Choroid plexus epithelial cell (primary cell): ENCODE data around the gene TSKU.
"Not testable (repeated sequence)": the region's sequence is repeated elsewhere in the genome, so short reads cannot be mapped to it uniquely, and the experiment has no call there.

Experiments
- DNase-seq: peaks from one replicate; pipeline ENCODE4 v3.0.0-alpha.2; 2010; ENCODE audit warnings: low read depth
- H3K4me3 ChIP-seq: 2 replicates; pipeline ENCODE4 v1.5.1; 2011; ENCODE audit warnings: low read depth, mild to moderate bottlenecking, control low read depth, low read length, moderate library complexity
- TF ChIP-seq, protein P1 (sequence below): conservative IDR thresholded peaks from 2 replicates; pipeline ENCODE4 v1.5.1; 2011; ENCODE audit warnings: low read depth, mild to moderate bottlenecking, control low read depth, inconsistent platforms, low read length, moderate library complexity

TSKU gene

DNA sequence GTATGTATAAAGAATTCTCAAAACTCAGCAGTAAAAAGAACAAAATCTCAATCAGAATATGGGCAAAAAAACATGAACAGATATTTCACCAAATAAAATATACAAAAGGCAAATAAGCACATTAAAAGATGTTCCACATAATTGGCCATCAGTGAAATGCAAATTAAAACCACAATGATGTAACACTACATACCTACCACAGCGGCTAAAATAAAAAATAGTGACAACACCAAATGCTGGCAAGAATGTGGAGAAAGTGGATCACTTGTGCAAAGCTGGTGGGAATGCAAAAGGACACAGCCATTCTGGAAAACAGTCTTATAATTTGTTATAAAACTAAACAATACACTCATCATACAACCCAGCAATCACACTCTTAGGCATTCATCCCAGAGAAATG is 39.2 kb downstream of the TSKU start:
- H3K4me3 ChIP-seq = no peak overlapping the region
- TF ChIP-seq, protein P1, sequence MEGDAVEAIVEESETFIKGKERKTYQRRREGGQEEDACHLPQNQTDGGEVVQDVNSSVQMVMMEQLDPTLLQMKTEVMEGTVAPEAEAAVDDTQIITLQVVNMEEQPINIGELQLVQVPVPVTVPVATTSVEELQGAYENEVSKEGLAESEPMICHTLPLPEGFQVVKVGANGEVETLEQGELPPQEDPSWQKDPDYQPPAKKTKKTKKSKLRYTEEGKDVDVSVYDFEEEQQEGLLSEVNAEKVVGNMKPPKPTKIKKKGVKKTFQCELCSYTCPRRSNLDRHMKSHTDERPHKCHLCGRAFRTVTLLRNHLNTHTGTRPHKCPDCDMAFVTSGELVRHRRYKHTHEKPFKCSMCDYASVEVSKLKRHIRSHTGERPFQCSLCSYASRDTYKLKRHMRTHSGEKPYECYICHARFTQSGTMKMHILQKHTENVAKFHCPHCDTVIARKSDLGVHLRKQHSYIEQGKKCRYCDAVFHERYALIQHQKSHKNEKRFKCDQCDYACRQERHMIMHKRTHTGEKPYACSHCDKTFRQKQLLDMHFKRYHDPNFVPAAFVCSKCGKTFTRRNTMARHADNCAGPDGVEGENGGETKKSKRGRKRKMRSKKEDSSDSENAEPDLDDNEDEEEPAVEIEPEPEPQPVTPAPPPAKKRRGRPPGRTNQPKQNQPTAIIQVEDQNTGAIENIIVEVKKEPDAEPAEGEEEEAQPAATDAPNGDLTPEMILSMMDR = no peak
- DNase-seq = no peak

DNA sequence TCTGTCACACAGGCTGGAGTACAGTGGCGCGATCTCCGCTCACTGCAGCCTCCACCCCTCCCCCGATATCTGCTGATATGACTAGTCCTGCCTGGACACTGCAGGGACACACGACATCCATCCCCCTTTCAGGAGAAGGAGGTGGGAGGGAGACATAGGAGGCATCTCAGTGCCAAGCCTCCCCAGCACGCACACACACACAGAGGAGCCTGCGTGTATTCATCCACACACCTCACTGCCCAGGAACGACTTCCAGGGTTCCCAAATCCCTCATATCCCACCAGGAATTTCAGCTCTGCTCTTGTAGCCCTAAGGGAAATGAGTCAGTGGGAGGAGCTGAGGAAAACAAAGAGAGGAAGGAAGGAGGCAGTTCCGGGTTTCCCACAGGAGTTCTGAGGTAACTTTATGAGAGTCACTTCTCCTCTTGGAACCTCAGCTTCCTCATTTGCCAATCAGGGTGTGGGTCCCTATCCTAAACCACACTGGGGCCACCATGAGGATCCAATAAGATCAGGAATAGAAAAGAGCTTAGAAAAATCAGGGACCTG is 40.4 kb downstream of the TSKU start:
- peak overlapping the region; percentile 20 for H3K4me3 ChIP-seq
- DNase-seq = no peak
- TF ChIP-seq, protein P1 = no peak

DNA sequence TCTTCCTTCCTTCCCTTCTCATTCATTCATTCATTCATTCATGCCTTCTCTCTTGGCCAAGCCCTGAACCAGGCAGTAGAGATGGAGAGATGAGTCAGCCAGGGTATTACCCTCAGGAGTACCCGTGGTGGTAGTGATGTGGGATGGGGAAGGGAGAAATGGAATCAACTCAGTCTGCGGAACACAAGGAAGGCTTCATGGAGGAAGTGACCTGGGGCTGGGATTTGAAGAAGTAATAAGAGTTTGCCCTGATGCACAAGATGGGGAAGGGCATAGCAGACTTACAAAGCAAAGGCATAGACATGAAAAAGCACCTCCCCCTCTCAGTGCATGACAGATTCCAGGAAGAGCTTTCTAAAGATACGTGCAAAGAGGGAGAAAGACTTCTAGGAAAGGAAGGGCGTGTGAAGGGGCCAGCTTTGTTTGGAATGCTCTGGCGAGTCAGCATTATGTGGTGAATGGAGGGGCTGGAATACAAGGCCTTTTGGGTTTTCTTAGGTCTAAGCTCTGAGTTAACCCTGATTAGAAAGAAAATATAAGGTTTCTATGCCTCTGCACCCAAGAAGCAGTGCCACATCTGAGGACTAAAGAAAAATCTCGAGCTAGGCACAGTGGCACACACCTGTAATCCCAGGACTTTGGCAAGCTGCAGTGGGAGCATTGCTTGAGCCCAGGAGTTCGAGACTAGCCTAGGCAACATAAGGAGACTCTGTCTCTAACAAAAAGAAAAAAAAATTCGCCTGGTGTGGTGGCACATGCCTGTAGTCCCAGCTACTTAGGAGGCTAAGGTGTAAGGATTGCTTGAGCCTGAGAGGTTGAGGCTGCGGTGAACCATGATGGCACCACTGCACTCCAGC is 41.2 kb downstream of the TSKU start:
- DNase-seq = no peak

DNA sequence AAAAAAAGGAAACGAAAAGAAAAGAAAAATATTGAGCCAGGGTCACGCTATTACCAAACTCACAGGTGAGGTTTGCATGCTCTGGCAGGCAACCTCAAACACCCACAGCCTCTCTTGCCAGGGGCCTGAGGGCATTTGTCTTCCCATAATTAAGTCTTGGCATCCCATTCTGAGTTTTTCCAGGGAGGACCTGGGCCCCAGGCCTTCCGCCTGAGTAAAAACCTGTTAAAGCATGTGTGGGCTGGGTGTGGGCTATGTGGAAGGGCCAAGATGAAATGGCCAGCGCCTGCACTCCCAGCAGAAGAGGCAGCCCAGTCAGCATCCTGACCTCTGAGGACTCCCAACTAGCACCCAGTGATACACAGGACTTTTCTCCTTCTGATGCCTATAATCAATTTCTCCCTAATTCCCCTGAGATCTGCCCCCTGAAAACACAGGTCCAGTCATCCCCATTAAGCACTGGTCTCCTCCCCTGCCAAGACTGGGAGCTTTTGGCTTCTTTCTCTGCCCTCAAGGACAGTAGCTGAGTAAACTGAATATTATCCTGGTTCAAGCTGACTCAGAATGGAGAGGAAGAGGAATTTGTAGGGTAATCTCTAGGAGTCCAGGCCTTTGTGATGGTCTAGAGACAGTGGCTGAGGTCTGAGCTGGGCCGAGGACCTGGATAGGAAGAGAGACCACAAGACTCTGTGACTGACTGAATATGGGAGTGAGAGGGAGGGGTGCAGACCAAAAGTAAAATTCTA is 42.0 kb downstream of the TSKU start:
- DNase-seq = no peak
- no peak overlapping the region for H3K4me3 ChIP-seq
- TF ChIP-seq, protein P1 = no peak

More for the DNA sequence above, 41.2 kb downstream of the TSKU start:
- no peak overlapping the region for H3K4me3 ChIP-seq
- TF ChIP-seq, protein P1 = no peak

DNA sequence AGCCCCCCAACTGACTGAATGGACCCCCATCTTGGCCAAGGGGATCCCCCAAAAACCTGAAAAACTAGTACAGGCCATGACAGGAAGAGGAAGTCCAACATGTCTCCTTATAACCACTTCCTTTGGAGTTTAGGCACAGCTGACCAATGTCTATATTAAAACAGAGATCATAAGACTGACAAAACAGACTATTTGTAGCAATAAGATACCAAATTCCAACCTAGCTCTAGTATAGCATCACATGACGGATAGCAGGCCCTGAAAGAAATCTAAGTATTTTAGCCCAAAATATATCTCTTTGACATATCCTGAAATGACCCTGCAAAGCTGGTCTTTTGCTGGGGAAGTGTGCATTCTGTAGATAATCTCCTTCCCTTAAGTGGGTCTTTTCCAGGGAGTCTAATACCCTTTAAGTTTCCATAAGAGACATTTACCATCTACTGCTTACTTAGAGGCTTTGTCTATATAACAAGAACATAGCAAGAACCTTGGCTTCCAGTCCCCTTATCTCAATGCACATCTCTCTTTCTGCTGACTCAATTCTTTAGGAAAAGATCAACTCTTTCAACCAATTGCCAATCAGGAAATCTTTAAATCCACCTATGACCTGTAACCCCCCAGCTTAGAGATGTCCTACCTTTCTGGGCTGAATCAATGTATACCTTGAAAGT is 42.7 kb downstream of the TSKU start:
- TF ChIP-seq, protein P1 = no peak
- no peak overlapping the region for H3K4me3 ChIP-seq
- DNase-seq = no peak

DNA sequence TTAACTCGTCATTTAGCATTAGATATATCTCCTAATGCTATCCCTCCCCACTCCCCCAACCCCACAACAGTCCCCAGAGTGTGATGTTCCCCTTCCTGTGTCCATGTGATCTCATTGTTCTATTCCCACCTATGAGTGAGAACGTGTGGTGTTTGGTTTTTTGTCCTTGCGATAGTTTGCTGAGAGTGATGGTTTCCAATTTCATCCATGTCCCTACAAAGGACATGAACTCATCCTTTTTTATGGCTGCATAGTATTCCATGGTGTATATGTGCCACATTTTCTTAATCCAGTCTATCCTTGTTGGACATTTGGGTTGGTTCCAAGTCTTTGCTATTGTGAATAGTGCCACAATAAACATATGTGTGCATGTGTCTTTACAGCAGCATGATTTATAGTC is 43.4 kb downstream of the TSKU start:
- DNase-seq, H3K4me3 ChIP-seq: not testable (repeated sequence)

DNA sequence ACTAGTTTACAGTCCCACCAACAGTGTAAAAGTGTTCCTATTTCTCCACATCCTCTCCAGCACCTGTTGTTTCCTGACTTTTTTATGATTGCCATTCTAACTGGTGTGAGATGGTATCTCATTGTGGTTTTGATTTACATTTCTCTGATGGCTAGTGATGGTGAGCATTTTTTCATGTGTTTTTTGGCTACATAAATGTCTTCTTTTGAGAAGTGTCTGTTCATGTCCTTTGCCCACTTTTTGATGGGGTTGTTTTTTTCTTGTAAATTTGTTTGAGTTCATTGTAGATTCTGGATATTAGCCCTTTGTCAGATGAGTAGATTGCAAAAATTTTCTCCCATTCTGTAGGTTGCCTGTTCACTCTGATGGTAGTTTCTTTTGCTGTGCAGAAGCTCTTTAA is 43.8 kb downstream of the TSKU start:
- not testable (repeated sequence) for DNase-seq, H3K4me3 ChIP-seq
